Naive thymus-derived CD4-positive, alpha-beta T cell (primary cell): ENCODE measurements around the gene OR51I1. TPM values are rescaled to one million over a fixed set of nuclear protein-coding genes. Genes with fewer than 3 reads are reported as not detected.

Source experiments
- ATAC-seq: fragments of 150-1000 bp; cut with Tn5 transposase; 2 replicates; pipeline ENCODE4 v1.10.0; 2021; ENCODE audit warnings: mild to moderate bottlenecking, moderate library complexity
- CTCF ChIA-PET: fragments of 350-600 bp; sonication (Branson Sonifier 250); formaldehyde crosslinking; loops from one replicate; lab custom pipeline; 2021; ENCODE audit warnings: antibody characterized with exemption; lab: Charles Lee
- POLR2A ChIA-PET: fragments of 350-600 bp; sonication (Branson Sonifier 250); formaldehyde crosslinking; loops from one replicate; lab custom pipeline; 2021; ENCODE audit warnings: antibody characterized with exemption, inconsistent platforms; lab: Charles Lee
- DNase-seq, 9 donors: peaks; one replicate each; pipeline versions ENCODE4 v3.0.0 to v3.0.0-alpha.2; 2020 to 2022; ENCODE audit warnings: mixed read lengths in 1 of 9
- H3K27ac ChIP-seq: one replicate; pipeline ENCODE4 v1.7.0; 2013; ENCODE audit warnings: mild to moderate bottlenecking, low read depth, low read length, moderate library complexity
- H3K27me3 ChIP-seq, 2 donors: one replicate each; pipeline ENCODE4 v1.7.0; 2013; ENCODE audit warnings: low read length in 2 of 2, mild to moderate bottlenecking in 2 of 2, moderate library complexity in 2 of 2; ENCODE audit not compliant: control insufficient read depth in 2 of 2, insufficient read depth in 2 of 2
- H3K36me3 ChIP-seq, 3 experiments: 1 replicate in 2 of 3; 2 replicates in 1 of 3; pipeline ENCODE4 v1.7.0; 2013; ENCODE audit warnings: low read length in 3 of 3, mild to moderate bottlenecking in 3 of 3, moderate library complexity in 1 of 3; ENCODE audit not compliant: insufficient read depth in 3 of 3, control insufficient read depth in 2 of 3
- H3K4me1 ChIP-seq, 2 donors: one replicate each; pipeline ENCODE4 v1.7.0; 2013; ENCODE audit warnings: low read length in 2 of 2, mild to moderate bottlenecking in 2 of 2, moderate library complexity in 1 of 2; ENCODE audit not compliant: control insufficient read depth in 2 of 2, insufficient read depth in 2 of 2
- H3K4me3 ChIP-seq: 2 replicates; pipeline ENCODE4 v1.7.0; 2013; ENCODE audit warnings: mild to moderate bottlenecking, low read length
- H3K9me3 ChIP-seq, 3 experiments: 1 replicate in 2 of 3; 2 replicates in 1 of 3; pipeline ENCODE4 v1.7.0; 2013; ENCODE audit warnings: low read length in 3 of 3; ENCODE audit not compliant: control insufficient read depth in 2 of 3
- H3K27ac Mint-ChIP-seq, 9 donors: one replicate each; pipeline ENCODE4 v1.8.0; 2020 to 2022; ENCODE audit warnings: mixed read lengths in 9 of 9, mild to moderate bottlenecking in 8 of 9, moderate library complexity in 5 of 9, inconsistent platforms in 2 of 9
- H3K27me3 Mint-ChIP-seq, 5 donors: one replicate each; pipeline ENCODE4 v1.8.0; 2021 to 2022; ENCODE audit warnings: mixed read lengths in 5 of 5, mild to moderate bottlenecking in 1 of 5
- H3K36me3 Mint-ChIP-seq, 5 donors: one replicate each; pipeline ENCODE4 v1.8.0; 2020 to 2022; ENCODE audit warnings: mixed read lengths in 5 of 5, mild to moderate bottlenecking in 3 of 5, inconsistent platforms in 1 of 5
- H3K4me1 Mint-ChIP-seq, 7 donors: one replicate each; pipeline ENCODE4 v1.8.0; 2020 to 2022; ENCODE audit warnings: mixed read lengths in 7 of 7, mild to moderate bottlenecking in 3 of 7, inconsistent platforms in 1 of 7
- H3K4me3 Mint-ChIP-seq, 10 donors: one replicate each; pipeline ENCODE4 v1.8.0; 2020 to 2022; ENCODE audit warnings: mild to moderate bottlenecking in 10 of 10, mixed read lengths in 10 of 10, moderate library complexity in 6 of 10, inconsistent platforms in 2 of 10
- H3K9me3 Mint-ChIP-seq, 11 donors: one replicate each; pipeline ENCODE4 v1.8.0; 2020 to 2022; ENCODE audit warnings: mixed read lengths in 11 of 11, mild to moderate bottlenecking in 4 of 11, inconsistent platforms in 1 of 11, moderate library complexity in 1 of 11
- intact Hi-C, 2 donors: fragments of 100-400 bp; cut with micrococcal nuclease; formaldehyde crosslinking; loops; one replicate each; pipeline ENCODE4 v1.15.1; 2023
- polyA plus RNA-seq, 2 donors: library from polyadenylated mRNA; unstranded; fragments of 300-500 nt; fragmentation: Illumina TruSeq; gene quantifications; one replicate each; pipeline ENCODE4 v1.2.3, GENCODE V29; 2021
- total RNA-seq, 6 experiments: library from RNA in 5 of 6; stranded (reverse) in 5 of 6; gene quantifications; 1 replicate in 5 of 6; 2 replicates in 1 of 6; pipeline ENCODE4 v1.2.3 and lab custom pipeline; 2021 to 2026

OR51I1 gene
- total and polyA plus RNA-seq, 7 experiments from 2014 or later = not detected

GRCh38 chr11:5476186-5476819, 35.0 kb upstream of the OR51I1 start:
- ChIA-PET POLR2A (no interaction called here), CTCF (interaction anchor here (1.0 to 1.5 kb wide), 3 partner anchors 333 to 415 kb away, joined by 4 to 6 read pairs (median 5); partner anchors contain the start of gene OR52N2)
- Histone ChIP-seq H3K4me3 (no peak overlapping the region), H3K9me3 (no peaks in the 10 kb centered on the region), H3K4me1 (no peaks in the 10 kb centered on the region), H3K27me3 (no peaks in the 10 kb centered on the region), H3K27ac (no peak overlapping the region), H3K36me3 (no peaks in the 10 kb centered on the region)
- ATAC-seq (peak; percentile 60), DNase-seq (peak in 5 of 9 donors; percentile 27 to 40 (median 34))
- H3K4me3 Mint-ChIP-seq = no peak overlapping the region
- peaks cover 0 to 2% (median 0%) of the 10 kb centered on the region in 11 donors for H3K9me3 Mint-ChIP-seq
- intact Hi-C loops = loop anchor here in 1 of 2 donors (1.0 to 10.0 kb wide), 3 partner anchors 236 to 418 kb away; partner anchors contain the start of genes OR52E5 and OR52N2
- H3K4me1 Mint-ChIP-seq = no peaks in the 10 kb centered on the region
- H3K36me3 Mint-ChIP-seq = no peaks in the 10 kb centered on the region
- H3K27ac Mint-ChIP-seq = no peak overlapping the region
- peaks cover 4 to 30% (median 19%) of the 10 kb centered on the region in 5 donors for H3K27me3 Mint-ChIP-seq

DNA sequence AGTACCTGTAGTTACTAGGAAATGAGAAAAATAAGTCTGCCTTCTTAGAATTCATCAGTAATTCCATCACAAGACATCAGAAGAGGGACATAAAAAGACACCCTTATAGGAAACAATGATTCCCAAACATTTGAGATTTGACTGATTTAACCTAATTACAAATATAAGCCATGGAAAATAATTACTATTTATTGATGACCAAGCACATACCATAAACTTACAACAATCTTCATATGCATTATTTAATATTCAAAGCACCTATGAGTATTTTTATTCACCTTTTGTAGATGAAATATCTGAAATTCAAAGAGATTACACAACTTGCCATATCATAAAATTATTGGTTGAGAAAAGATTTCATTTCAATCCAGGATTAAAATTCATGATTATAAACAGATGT, 32.6 kb upstream of the OR51I1 start:
- CTCF ChIA-PET = no interaction called here

GRCh38 chr11:5467527-5467926, 26.2 kb upstream of the OR51I1 start:
- DNase-seq (no peak), ATAC-seq (no peak)
- Mint-ChIP-seq H3K4me1 (no peaks in the 10 kb centered on the region), H3K36me3 (no peaks in the 10 kb centered on the region), H3K4me3 (no peak overlapping the region), H3K27ac (no peak overlapping the region), H3K9me3 (peaks cover 0 to 3% (median 0%) of the 10 kb centered on the region in 11 donors), H3K27me3 (peaks cover 0 to 33% (median 15%) of the 10 kb centered on the region in 5 donors)
- Histone ChIP-seq H3K4me1 (no peaks in the 10 kb centered on the region), H3K36me3 (no peaks in the 10 kb centered on the region), H3K27me3 (no peaks in the 10 kb centered on the region), H3K9me3 (no peaks in the 10 kb centered on the region), H3K27ac (no peak overlapping the region), H3K4me3 (no peak overlapping the region)
- intact Hi-C loops = no loop called here
- ChIA-PET POLR2A (no interaction called here), CTCF (no interaction called here)

More for the DNA sequence above, 32.6 kb upstream of the OR51I1 start:
- Histone ChIP-seq H3K4me3 (no peak overlapping the region), H3K27ac (no peak overlapping the region), H3K4me1 (no peaks in the 10 kb centered on the region), H3K9me3 (no peaks in the 10 kb centered on the region), H3K36me3 (no peaks in the 10 kb centered on the region), H3K27me3 (no peaks in the 10 kb centered on the region)
- DNase-seq (no peak), ATAC-seq (no peak)
- no peaks in the 10 kb centered on the region for H3K4me1 Mint-ChIP-seq
- POLR2A ChIA-PET = no interaction called here
- no peaks in the 10 kb centered on the region for H3K9me3 Mint-ChIP-seq
- peaks cover 8 to 42% (median 25%) of the 10 kb centered on the region in 5 donors for H3K27me3 Mint-ChIP-seq
- H3K4me3 Mint-ChIP-seq = no peak overlapping the region
- intact Hi-C loops = loop anchor here in 1 of 2 donors (10.0 kb wide), 1 partner anchor 421 kb away; the partner anchor contains the start of gene OR52E5
- H3K36me3 Mint-ChIP-seq = no peaks in the 10 kb centered on the region
- no peak overlapping the region for H3K27ac Mint-ChIP-seq

GRCh38 chr11:5460983-5461621, 19.8 kb upstream of the OR51I1 start:
- DNase-seq (no peak), ATAC-seq (no peak)
- ChIA-PET CTCF (no interaction called here), POLR2A (no interaction called here)
- no peaks in the 10 kb centered on the region for H3K36me3 Mint-ChIP-seq
- H3K4me3 Mint-ChIP-seq = no peak overlapping the region
- Histone ChIP-seq H3K9me3 (no peaks in the 10 kb centered on the region), H3K36me3 (no peaks in the 10 kb centered on the region), H3K4me1 (no peaks in the 10 kb centered on the region), H3K4me3 (no peak overlapping the region), H3K27me3 (no peaks in the 10 kb centered on the region), H3K27ac (no peak overlapping the region)
- peaks cover 0 to 4% (median 0%) of the 10 kb centered on the region in 7 donors for H3K4me1 Mint-ChIP-seq
- intact Hi-C loops = no loop called here
- peaks cover under 1 to 7% (median 4%) of the 10 kb centered on the region in 5 donors for H3K27me3 Mint-ChIP-seq
- peaks cover 0 to 13% (median 0%) of the 10 kb centered on the region in 11 donors for H3K9me3 Mint-ChIP-seq
- H3K27ac Mint-ChIP-seq = no peak overlapping the region

GRCh38 chr11:5449432-5449831, 8.1 kb upstream of the OR51I1 start:
- intact Hi-C loops = no loop called here
- Mint-ChIP-seq H3K4me3 (no peak overlapping the region), H3K9me3 (no peaks in the 10 kb centered on the region), H3K4me1 (no peaks in the 10 kb centered on the region), H3K27ac (no peak overlapping the region), H3K36me3 (no peaks in the 10 kb centered on the region), H3K27me3 (peaks cover 0 to 22% (median 17%) of the 10 kb centered on the region in 5 donors)
- Histone ChIP-seq H3K27me3 (no peaks in the 10 kb centered on the region), H3K9me3 (no peaks in the 10 kb centered on the region), H3K36me3 (no peaks in the 10 kb centered on the region), H3K4me1 (no peaks in the 10 kb centered on the region), H3K27ac (no peak overlapping the region), H3K4me3 (no peak overlapping the region)
- ChIA-PET CTCF (no interaction called here), POLR2A (no interaction called here)
- ATAC-seq = no peak
- DNase-seq = no peak

- intact Hi-C loops = no loop called here
- H3K4me3 Mint-ChIP-seq = no peak within 1 kb of the TSS
- H3K36me3 Mint-ChIP-seq = no peaks in the 10 kb centered on the region
- H3K27ac Mint-ChIP-seq = peak within 1 kb of the TSS in 1 of 9 donors; percentile 19
- ChIA-PET POLR2A (no interaction called here), CTCF (no interaction called here)
- Histone ChIP-seq H3K27ac (no peak within 1 kb of the TSS), H3K27me3 (no peaks in the 10 kb centered on the region), H3K4me1 (no peaks in the 10 kb centered on the region), H3K36me3 (no peaks in the 10 kb centered on the region), H3K4me3 (no peak within 1 kb of the TSS), H3K9me3 (no peaks in the 10 kb centered on the region)
- no peak for DNase-seq
- no peaks in the 10 kb centered on the region for H3K9me3 Mint-ChIP-seq
- peaks cover 0 to 26% (median 20%) of the 10 kb centered on the region in 5 donors for H3K27me3 Mint-ChIP-seq
- H3K4me1 Mint-ChIP-seq = no peaks in the 10 kb centered on the region
- ATAC-seq = no peak
These were observed 7.7 kb upstream of the OR51I1 start, which contains the start of gene OR51I2 for GRCh38 chr11:5449023-5449422. Gene OR51I2, plus strand, starts transcription at chr11:5449323. Its CDS starts 4,166 bp downstream, at chr11:5453489.
